Testis (tissue), 2 donors: ENCODE data around the gene CD244.
"Not testable (repeated sequence)": the region's sequence is repeated elsewhere in the genome, so short reads cannot be mapped to it uniquely, and the experiment has no call there.

Experiments
- POLR2A ChIP-seq: fragments of 450-650 bp; IDR thresholded peaks from one replicate; pipeline ENCODE4 v1.6.1; 2017; ENCODE audit warnings: antibody characterized with exemption, mild to moderate bottlenecking, moderate library complexity
- TF ChIP-seq, protein P1 (sequence below), 3 experiments: fragments of 450-650 bp in 2 of 3; fragments of 200-600 bp in 1 of 3; sonication (generic) in 1 of 3; IDR thresholded peaks; one replicate each; pipeline ENCODE4 v1.5.1; 2016 to 2019; ENCODE audit warnings: antibody characterized with exemption in 3 of 3, mild to moderate bottlenecking in 2 of 3, moderate library complexity in 1 of 3

DNA sequence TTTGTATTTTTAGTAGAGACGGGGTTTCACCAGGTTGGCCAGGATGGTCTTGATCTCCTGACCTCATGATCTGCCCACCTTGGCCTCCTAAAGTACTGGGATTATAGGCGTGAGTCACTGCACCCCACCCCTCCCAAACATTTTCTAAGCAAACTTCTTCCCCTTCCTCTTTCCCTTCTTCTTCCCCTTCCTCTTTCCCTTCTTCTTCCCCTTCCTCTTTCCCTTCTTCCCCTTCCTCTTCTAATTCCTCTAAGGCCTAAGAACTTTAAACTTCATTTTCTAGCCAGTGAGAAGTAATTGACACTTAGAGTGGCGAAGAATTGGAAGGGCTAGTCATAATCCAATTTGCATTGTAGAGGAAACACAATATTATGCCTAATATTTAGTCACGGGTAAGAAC lies 12.9 kb upstream of the CD244 start:
- not testable (repeated sequence) for TF ChIP-seq POLR2A
- TF ChIP-seq, protein P1, sequence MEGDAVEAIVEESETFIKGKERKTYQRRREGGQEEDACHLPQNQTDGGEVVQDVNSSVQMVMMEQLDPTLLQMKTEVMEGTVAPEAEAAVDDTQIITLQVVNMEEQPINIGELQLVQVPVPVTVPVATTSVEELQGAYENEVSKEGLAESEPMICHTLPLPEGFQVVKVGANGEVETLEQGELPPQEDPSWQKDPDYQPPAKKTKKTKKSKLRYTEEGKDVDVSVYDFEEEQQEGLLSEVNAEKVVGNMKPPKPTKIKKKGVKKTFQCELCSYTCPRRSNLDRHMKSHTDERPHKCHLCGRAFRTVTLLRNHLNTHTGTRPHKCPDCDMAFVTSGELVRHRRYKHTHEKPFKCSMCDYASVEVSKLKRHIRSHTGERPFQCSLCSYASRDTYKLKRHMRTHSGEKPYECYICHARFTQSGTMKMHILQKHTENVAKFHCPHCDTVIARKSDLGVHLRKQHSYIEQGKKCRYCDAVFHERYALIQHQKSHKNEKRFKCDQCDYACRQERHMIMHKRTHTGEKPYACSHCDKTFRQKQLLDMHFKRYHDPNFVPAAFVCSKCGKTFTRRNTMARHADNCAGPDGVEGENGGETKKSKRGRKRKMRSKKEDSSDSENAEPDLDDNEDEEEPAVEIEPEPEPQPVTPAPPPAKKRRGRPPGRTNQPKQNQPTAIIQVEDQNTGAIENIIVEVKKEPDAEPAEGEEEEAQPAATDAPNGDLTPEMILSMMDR (IDR thresholded peaks at IDR 0.05) = not testable (repeated sequence)
